ENCODE results near the gene ADGRV1. TPM values are rescaled to one million over a fixed set of nuclear protein-coding genes. Genes with fewer than 3 reads are reported as not detected.
A peak's percentile ranks its signal among the peaks of the same experiment; 100 is the strongest.

Gene ADGRV1
- total RNA-seq, 1 experiment from 2014 or later: not detected

- Mint-ChIP-seq H3K27me3 (ENCODE audit: insufficient read depth, unreplicated experiment) (no peaks in the 10 kb centered on the region), H3K9me3 (ENCODE audit: unreplicated experiment) (no peaks in the 10 kb centered on the region), H3K27ac (ENCODE audit: low read depth, unreplicated experiment) (peak overlapping the region; percentile 5), H3K4me1 (ENCODE audit: insufficient read depth, unreplicated experiment) (peaks cover 6% of the 10 kb centered on the region), H3K36me3 (ENCODE audit: insufficient read depth, unreplicated experiment) (no peaks in the 10 kb centered on the region), H3K4me3 (ENCODE audit: unreplicated experiment) (no peak overlapping the region)
- CTCF ChIA-PET: interaction anchor here (0.6 kb wide), 1 partner anchor 14 kb away, joined by 3 read pairs; no protein-coding TSS in a partner anchor
- DNase-seq (ENCODE audit: unreplicated experiment): no peak
- POLR2A ChIA-PET: interaction anchor here (0.7 to 2.1 kb wide), 11 partner anchors 10 to 118 kb away, joined by 3 to 13 read pairs (median 5); no protein-coding TSS in a partner anchor
- BruUV-seq (replicated peaks): no TSS peak
- no peak for TF ChIP-seq CTCF (IDR thresholded peaks at IDR 0.05; ENCODE audit: unreplicated experiment)
- intact Hi-C loops (cut with micrococcal nuclease): no loop called here
Measured at GRCh38 chr5:90899014-90899604, 340.5 kb downstream of the ADGRV1 start.

GRCh38 chr5:90901261-90901660, 342.7 kb downstream of the ADGRV1 start:
- Mint-ChIP-seq H3K4me1 (ENCODE audit: insufficient read depth, unreplicated experiment) (peaks cover 6% of the 10 kb centered on the region), H3K36me3 (ENCODE audit: insufficient read depth, unreplicated experiment) (no peaks in the 10 kb centered on the region), H3K4me3 (ENCODE audit: unreplicated experiment) (no peak overlapping the region), H3K27ac (ENCODE audit: low read depth, unreplicated experiment) (no peak overlapping the region), H3K27me3 (ENCODE audit: insufficient read depth, unreplicated experiment) (no peaks in the 10 kb centered on the region), H3K9me3 (ENCODE audit: unreplicated experiment) (no peaks in the 10 kb centered on the region)
- BruUV-seq (replicated peaks): no TSS peak
- TF ChIP-seq CTCF (IDR thresholded peaks at IDR 0.05; ENCODE audit: unreplicated experiment): no peak
- CTCF ChIA-PET: interaction anchor here (1.0 to 1.4 kb wide), 3 partner anchors 8 to 484 kb away, joined by 3 to 4 read pairs (median 3); no protein-coding TSS in a partner anchor
- DNase-seq (ENCODE audit: unreplicated experiment): no peak
- intact Hi-C loops (cut with micrococcal nuclease): no loop called here
- POLR2A ChIA-PET: interaction anchor here (0.9 to 1.9 kb wide), 2 partner anchors 11 to 12 kb away, joined by 3 to 7 read pairs; no protein-coding TSS in a partner anchor

- POLR2A ChIA-PET: interaction anchor here (0.6 to 1.9 kb wide), 3 partner anchors 13 to 48 kb away, joined by 3 to 7 read pairs (median 3); no protein-coding TSS in a partner anchor
- Mint-ChIP-seq H3K4me1 (ENCODE audit: insufficient read depth, unreplicated experiment) (peaks cover 6% of the 10 kb centered on the region), H3K27ac (ENCODE audit: low read depth, unreplicated experiment) (no peak overlapping the region), H3K9me3 (ENCODE audit: unreplicated experiment) (no peaks in the 10 kb centered on the region), H3K36me3 (ENCODE audit: insufficient read depth, unreplicated experiment) (no peaks in the 10 kb centered on the region), H3K27me3 (ENCODE audit: insufficient read depth, unreplicated experiment) (no peaks in the 10 kb centered on the region), H3K4me3 (ENCODE audit: unreplicated experiment) (no peak overlapping the region)
- intact Hi-C loops (cut with micrococcal nuclease): no loop called here
- CTCF ChIA-PET: interaction anchor here (0.8 to 1.4 kb wide), 2 partner anchors 30 to 40 kb away, joined by 3 to 4 read pairs; no protein-coding TSS in a partner anchor
- no peak for DNase-seq (ENCODE audit: unreplicated experiment)
- BruUV-seq (replicated peaks): no TSS peak
- no peak for TF ChIP-seq CTCF (IDR thresholded peaks at IDR 0.05; ENCODE audit: unreplicated experiment)
Measured at GRCh38 chr5:90902170-90902569, 343.6 kb downstream of the ADGRV1 start.

- Mint-ChIP-seq H3K27ac (ENCODE audit: low read depth, unreplicated experiment) (no peak overlapping the region), H3K4me3 (ENCODE audit: unreplicated experiment) (no peak overlapping the region), H3K36me3 (ENCODE audit: insufficient read depth, unreplicated experiment) (no peaks in the 10 kb centered on the region), H3K4me1 (ENCODE audit: insufficient read depth, unreplicated experiment) (peaks cover 6% of the 10 kb centered on the region), H3K9me3 (ENCODE audit: unreplicated experiment) (no peaks in the 10 kb centered on the region), H3K27me3 (ENCODE audit: insufficient read depth, unreplicated experiment) (no peaks in the 10 kb centered on the region)
- ChIA-PET POLR2A (interaction anchor here (0.6 to 1.9 kb wide), 3 partner anchors 14 to 48 kb away, joined by 3 to 7 read pairs (median 3); no protein-coding TSS in a partner anchor), CTCF (interaction anchor here (0.8 to 1.4 kb wide), 2 partner anchors 29 to 40 kb away, joined by 3 to 4 read pairs; no protein-coding TSS in a partner anchor)
- intact Hi-C loops (cut with micrococcal nuclease): no loop called here
- BruUV-seq (replicated peaks): no TSS peak
- TF ChIP-seq CTCF (IDR thresholded peaks at IDR 0.05; ENCODE audit: unreplicated experiment): no peak
- DNase-seq (ENCODE audit: unreplicated experiment): no peak
Measured at GRCh38 chr5:90902651-90903386, 344.2 kb downstream of the ADGRV1 start.
